NCI-H748 treated with DMSO at 0.1 percent for 48 hours (cell line): Measurements from ENCODE around the gene VSTM4.

Experiments
- DNase-seq: peaks from one replicate; lab custom pipeline; 2025; lab: John Stamatoyannopoulos, UW

Gene VSTM4

GRCh38 chr10:49115015-49115795 lies at the start of gene VSTM4:
Gene VSTM4 (minus strand): TSS chr10:49115522. CDS start chr10:49115485, 37 bp downstream.
- DNase-seq = no peak

GRCh38 chr10:49164559-49165188 lies 49.4 kb upstream of the VSTM4 start:
- no peak for DNase-seq

- no peak for DNase-seq
These were observed 48.4 kb upstream of the VSTM4 start for GRCh38 chr10:49163741-49164140.

- no peak for DNase-seq
These were observed 47.5 kb upstream of the VSTM4 start for GRCh38 chr10:49162761-49163310.

- DNase-seq = no peak
These were observed 46.7 kb upstream of the VSTM4 start for GRCh38 chr10:49162063-49162462.

GRCh38 chr10:49161411-49161997 lies 46.2 kb upstream of the VSTM4 start:
- DNase-seq = peak; percentile 0

- DNase-seq = no peak
These were observed 45.5 kb upstream of the VSTM4 start for GRCh38 chr10:49160814-49161213.

- DNase-seq = no peak
These were observed 44.8 kb upstream of the VSTM4 start for GRCh38 chr10:49160110-49160509.

- DNase-seq = no peak
These were observed 43.6 kb upstream of the VSTM4 start for GRCh38 chr10:49158915-49159314.

- DNase-seq = no peak
These were observed 43.1 kb upstream of the VSTM4 start for GRCh38 chr10:49158404-49158803.

GRCh38 chr10:49157229-49157628 lies 41.9 kb upstream of the VSTM4 start:
- DNase-seq = no peak

- DNase-seq = no peak
These were observed 39.3 kb upstream of the VSTM4 start for GRCh38 chr10:49154641-49155040.

- no peak for DNase-seq
These were observed 38.6 kb upstream of the VSTM4 start for GRCh38 chr10:49153971-49154370.

GRCh38 chr10:49153115-49153514 lies 37.8 kb upstream of the VSTM4 start:
- DNase-seq = no peak

GRCh38 chr10:49152663-49153062 lies 37.3 kb upstream of the VSTM4 start:
- DNase-seq = no peak

- no peak for DNase-seq
These were observed 36.7 kb upstream of the VSTM4 start for GRCh38 chr10:49152037-49152436.

GRCh38 chr10:49151481-49151880 lies 36.2 kb upstream of the VSTM4 start:
- DNase-seq = no peak

GRCh38 chr10:49151025-49151445 lies 35.7 kb upstream of the VSTM4 start:
- no peak for DNase-seq

- DNase-seq = peak; percentile 52
These were observed 35.1 kb upstream of the VSTM4 start for GRCh38 chr10:49150426-49150825.

GRCh38 chr10:49149881-49150280 lies 34.6 kb upstream of the VSTM4 start:
- DNase-seq = no peak

- no peak for DNase-seq
These were observed 28.9 kb upstream of the VSTM4 start for GRCh38 chr10:49144058-49144720.

- DNase-seq = no peak
These were observed 27.9 kb upstream of the VSTM4 start for GRCh38 chr10:49143249-49143648.
